Measurements from ENCODE around the gene DYNC1LI1.

Gene DYNC1LI1

GRCh38 chr3:32487781-32488473 is 82.7 kb downstream of the DYNC1LI1 start:
- DNase-seq: no peak

DNA sequence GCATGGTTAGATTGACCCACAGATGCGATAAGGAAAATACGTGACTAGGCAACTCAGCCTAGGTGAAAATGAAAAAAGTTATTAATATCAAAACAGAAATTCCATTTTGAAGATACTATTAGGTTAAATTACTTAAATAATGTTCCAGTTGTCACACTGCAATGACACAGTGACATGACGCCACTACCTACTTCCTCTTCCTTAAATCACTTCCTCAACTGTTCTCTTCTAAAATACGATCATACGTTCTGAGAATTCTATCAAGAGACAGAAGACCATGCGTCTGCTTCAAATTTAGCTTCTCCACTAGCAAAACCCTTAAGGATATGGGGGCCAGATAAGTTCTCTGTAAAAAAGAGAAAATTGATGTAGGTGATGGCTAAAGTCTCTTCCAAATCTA is 86.2 kb downstream of the DYNC1LI1 start:
- no peak for DNase-seq

GRCh38 chr3:32483772-32484171 is 86.9 kb downstream of the DYNC1LI1 start:
- DNase-seq: no peak

DNA sequence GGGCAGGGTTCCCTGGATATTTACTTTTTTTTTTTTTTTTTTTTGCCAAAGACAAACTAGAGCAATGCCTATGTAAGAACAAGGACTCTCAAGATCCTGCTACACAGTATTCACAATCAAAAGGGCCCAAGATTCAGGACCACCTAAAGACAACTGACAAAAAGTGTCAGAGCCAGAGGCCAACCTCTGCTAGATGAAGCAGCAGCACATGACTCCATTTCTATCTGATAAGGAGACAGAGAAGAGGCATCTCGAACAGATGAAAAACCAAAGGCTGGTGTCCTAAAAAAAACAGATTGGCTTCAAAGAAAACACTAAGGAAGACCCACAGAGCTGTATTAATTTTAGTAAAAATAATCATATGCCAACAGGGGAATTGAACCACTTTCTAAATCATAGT is 88.0 kb downstream of the DYNC1LI1 start:
- DNase-seq: no peak

DNA sequence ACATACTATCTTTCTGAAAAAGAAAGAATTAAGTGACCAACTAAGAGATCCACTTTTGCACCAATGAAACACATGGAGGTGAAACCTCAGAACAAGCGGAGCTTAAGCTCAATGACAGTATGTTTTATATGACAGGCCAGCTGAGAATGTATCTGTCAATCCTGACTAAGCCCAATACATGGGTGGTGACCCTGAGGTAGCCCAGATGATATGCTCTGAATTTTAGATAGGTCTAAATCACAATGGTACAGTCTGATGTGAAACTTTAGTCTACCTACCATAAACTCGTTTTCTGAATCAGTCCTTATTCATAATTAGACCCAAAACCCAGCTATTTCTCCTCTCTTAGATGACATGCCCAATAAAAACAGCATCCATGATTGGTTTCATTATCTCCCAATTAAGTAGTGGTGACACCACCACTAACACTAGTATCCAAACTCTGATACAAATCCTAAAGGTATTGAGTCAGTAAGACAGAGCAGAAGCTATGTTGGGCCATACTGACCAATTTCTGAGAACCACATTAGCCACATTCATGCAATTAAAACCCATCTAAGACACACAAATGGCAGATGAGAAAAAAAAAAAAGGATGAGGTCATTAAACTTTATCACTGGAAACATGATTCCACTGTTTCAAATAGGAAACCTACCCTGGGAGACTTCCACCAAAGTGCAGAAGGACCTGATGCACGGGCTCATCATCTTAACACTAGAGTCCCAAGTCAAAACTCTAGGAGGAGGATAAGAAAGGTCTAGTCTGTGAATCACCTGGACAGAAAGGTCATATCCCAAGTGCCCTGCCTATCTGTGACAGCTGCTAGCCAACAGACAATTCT is 88.6 kb downstream of the DYNC1LI1 start:
- no peak for DNase-seq

DNA sequence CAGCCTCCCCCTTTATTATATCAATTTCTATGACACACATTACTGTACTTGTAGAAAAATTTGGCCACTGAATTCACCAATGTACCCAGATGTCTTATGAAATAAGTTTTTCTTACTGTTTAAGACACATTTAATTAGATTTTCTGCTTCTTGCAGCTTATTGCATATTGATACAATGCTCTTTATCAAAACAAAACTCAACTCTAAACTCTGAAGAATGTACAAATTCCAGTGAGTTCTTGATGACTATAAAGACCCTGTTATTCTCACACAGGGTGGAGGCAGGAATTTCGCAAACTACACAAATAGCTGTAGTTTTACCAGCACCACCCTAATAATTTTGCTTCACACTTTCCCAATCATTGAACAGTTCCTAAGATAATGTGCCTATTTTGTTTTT is 90.1 kb downstream of the DYNC1LI1 start:
- DNase-seq: no peak
